GM20000 (cell line): ENCODE measurements around the gene ANXA10.
A peak's percentile ranks its signal among the peaks of the same experiment; 100 is the strongest.

ENCODE experiments used
- DNase-seq: peaks from one replicate; pipeline ENCODE4 v3.0.0; 2012; ENCODE audit warnings: low spot score
- CTCF ChIP-seq: IDR thresholded peaks from 2 replicates; pipeline ENCODE4 v1.5.1; 2012; ENCODE audit warnings: mild to moderate bottlenecking, control low read depth; ENCODE audit errors: extremely low read depth, missing control alignments

The ANXA10 gene

GRCh38 chr4:168183717-168184571 lies 91.6 kb downstream of the ANXA10 start:
- DNase-seq: peak; percentile 32
- no peak for TF ChIP-seq CTCF

- no peak for DNase-seq
- TF ChIP-seq CTCF: no peak
Observed at GRCh38 chr4:168188754-168189153, 96.4 kb downstream of the ANXA10 start.

GRCh38 chr4:168197926-168198325 lies 105.6 kb downstream of the ANXA10 start:
- no peak for TF ChIP-seq CTCF
- no peak for DNase-seq

- no peak for DNase-seq
- TF ChIP-seq CTCF: no peak
Observed at GRCh38 chr4:168199260-168199957, 107.1 kb downstream of the ANXA10 start.

DNA sequence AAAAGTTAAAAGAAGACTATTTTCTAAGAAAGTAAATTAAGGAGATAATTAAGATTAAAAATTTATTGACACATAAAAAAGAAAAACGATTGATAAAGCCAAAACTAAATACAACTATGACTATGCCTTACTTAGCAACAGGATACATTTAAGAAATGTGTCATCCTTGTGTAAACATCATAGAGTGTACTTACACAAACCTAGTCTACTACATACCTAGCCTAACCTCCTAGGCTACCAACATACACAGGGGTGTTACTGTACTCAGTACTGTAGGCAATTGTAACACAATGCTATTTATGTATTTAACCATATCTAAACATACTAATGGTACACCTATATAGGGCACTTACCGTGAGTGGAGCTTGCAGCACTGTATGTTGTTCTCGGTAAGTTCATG lies 108.3 kb downstream of the ANXA10 start:
- no peak for DNase-seq
- no peak for TF ChIP-seq CTCF

GRCh38 chr4:168203233-168203911 lies 111.0 kb downstream of the ANXA10 start:
- DNase-seq: no peak
- no peak for TF ChIP-seq CTCF
